SU-DHL-6 (cell line): Measurements from ENCODE around the gene OR4S1.

Experiments
- EZH2phosphoT487 ChIP-seq: fragments of 200-600 bp; sonication (generic), shearing (Covaris generic); conservative IDR thresholded peaks from 2 replicates; pipeline ENCODE4 v1.6.1; 2018; ENCODE audit warnings: mild to moderate bottlenecking, antibody characterized with exemption, low read length, moderate library complexity, mixed read lengths
- TF ChIP-seq, protein P1 (sequence below): fragments of 200-600 bp; sonication (generic); IDR thresholded peaks from one replicate; pipeline ENCODE4 v1.5.1; 2017; ENCODE audit warnings: antibody characterized with exemption, mild to moderate bottlenecking, low read length, moderate library complexity; ENCODE audit not compliant: insufficient read depth, poor library complexity, severe bottlenecking

DNA sequence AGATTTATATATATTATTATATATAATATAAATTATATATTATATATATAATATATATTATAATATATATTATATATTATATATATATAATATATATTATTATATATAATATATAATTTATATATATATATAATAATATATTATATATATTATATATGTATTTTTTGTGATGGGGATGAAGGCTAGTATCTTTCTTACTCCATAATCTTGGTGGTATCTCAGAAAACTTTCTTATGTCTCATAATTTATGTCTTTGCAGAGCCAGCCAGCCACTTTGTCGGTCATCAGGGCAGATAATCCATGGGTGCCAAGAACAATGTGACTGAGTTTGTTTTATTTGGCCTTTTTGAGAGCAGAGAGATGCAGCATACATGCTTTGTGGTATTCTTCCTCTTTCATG, at the start of gene OR4S1:
- TF ChIP-seq, protein P1, sequence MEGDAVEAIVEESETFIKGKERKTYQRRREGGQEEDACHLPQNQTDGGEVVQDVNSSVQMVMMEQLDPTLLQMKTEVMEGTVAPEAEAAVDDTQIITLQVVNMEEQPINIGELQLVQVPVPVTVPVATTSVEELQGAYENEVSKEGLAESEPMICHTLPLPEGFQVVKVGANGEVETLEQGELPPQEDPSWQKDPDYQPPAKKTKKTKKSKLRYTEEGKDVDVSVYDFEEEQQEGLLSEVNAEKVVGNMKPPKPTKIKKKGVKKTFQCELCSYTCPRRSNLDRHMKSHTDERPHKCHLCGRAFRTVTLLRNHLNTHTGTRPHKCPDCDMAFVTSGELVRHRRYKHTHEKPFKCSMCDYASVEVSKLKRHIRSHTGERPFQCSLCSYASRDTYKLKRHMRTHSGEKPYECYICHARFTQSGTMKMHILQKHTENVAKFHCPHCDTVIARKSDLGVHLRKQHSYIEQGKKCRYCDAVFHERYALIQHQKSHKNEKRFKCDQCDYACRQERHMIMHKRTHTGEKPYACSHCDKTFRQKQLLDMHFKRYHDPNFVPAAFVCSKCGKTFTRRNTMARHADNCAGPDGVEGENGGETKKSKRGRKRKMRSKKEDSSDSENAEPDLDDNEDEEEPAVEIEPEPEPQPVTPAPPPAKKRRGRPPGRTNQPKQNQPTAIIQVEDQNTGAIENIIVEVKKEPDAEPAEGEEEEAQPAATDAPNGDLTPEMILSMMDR, result no peak
- TF ChIP-seq EZH2phosphoT487, result no peak
